H9 (cell line): ENCODE results near the gene A4GNT. TPM values are rescaled to one million over a fixed set of nuclear protein-coding genes. Genes with fewer than 3 reads are reported as not detected.

Experiments
- DNase-seq: peaks from one replicate; pipeline ENCODE4 v3.0.0-alpha.2; 2017
- H2AFZ ChIP-seq: one replicate; pipeline ENCODE4 v1.6.1; 2013; ENCODE audit warnings: mild to moderate bottlenecking, low read length, control low read depth, moderate library complexity
- H2AK5ac ChIP-seq: 2 replicates; pipeline ENCODE4 v1.6.1; 2013; ENCODE audit warnings: low read length, control low read depth, mixed read lengths; ENCODE audit not compliant: insufficient read length
- H2BK120ac ChIP-seq: one replicate; pipeline ENCODE4 v1.6.1; 2013; ENCODE audit warnings: low read depth, mild to moderate bottlenecking, low read length, control low read depth, inconsistent platforms; ENCODE audit not compliant: poor library complexity, severe bottlenecking
- H2BK12ac ChIP-seq: 2 replicates; pipeline ENCODE4 v1.6.1; 2013; ENCODE audit warnings: low read length, control low read depth, mixed read lengths, low read depth; ENCODE audit not compliant: insufficient read length
- H2BK15ac ChIP-seq: 2 replicates; pipeline ENCODE4 v1.6.1; 2013; ENCODE audit warnings: low read depth, low read length, control low read depth
- H2BK20ac ChIP-seq: one replicate; pipeline ENCODE4 v1.6.1; 2013; ENCODE audit warnings: low read depth, mild to moderate bottlenecking, low read length, control low read depth, inconsistent platforms; ENCODE audit not compliant: poor library complexity, severe bottlenecking
- H2BK5ac ChIP-seq: 2 replicates; pipeline ENCODE4 v1.6.1; 2013; ENCODE audit warnings: low read length, control low read depth, mixed read lengths; ENCODE audit not compliant: insufficient read length
- H3K14ac ChIP-seq: 2 replicates; pipeline ENCODE4 v1.6.1; 2013; ENCODE audit warnings: low read length, control low read depth; ENCODE audit not compliant: insufficient read depth
- H3K18ac ChIP-seq: 2 replicates; pipeline ENCODE4 v1.6.1; 2013; ENCODE audit warnings: low read depth, mild to moderate bottlenecking, mixed read lengths, low read length, control low read depth; ENCODE audit not compliant: insufficient read length
- H3K23ac ChIP-seq: 2 replicates; pipeline ENCODE4 v1.6.1; 2013; ENCODE audit warnings: low read length, control low read depth, mixed read lengths, low read depth; ENCODE audit not compliant: insufficient read length
- H3K23me2 ChIP-seq: 2 replicates; pipeline ENCODE4 v1.6.1; 2013; ENCODE audit warnings: low read depth, mild to moderate bottlenecking, mixed read lengths, low read length, control low read depth; ENCODE audit not compliant: insufficient read length, poor library complexity, severe bottlenecking
- H3K27ac ChIP-seq: 2 replicates; pipeline ENCODE4 v1.5.1; 2013; ENCODE audit warnings: low read length, control low read depth, mixed read lengths, low read depth; ENCODE audit not compliant: insufficient read length
- H3K27me3 ChIP-seq: 2 replicates; pipeline ENCODE4 v1.6.1; 2013; ENCODE audit warnings: low read length, control low read depth, inconsistent platforms; ENCODE audit not compliant: insufficient read depth
- H3K4ac ChIP-seq: 2 replicates; pipeline ENCODE4 v1.6.1; 2013; ENCODE audit warnings: low read depth, mild to moderate bottlenecking, control low read depth, inconsistent platforms, low read length, moderate library complexity
- H3K4me1 ChIP-seq: 2 replicates; pipeline ENCODE4 v1.6.1; 2013; ENCODE audit warnings: low read length, control low read depth, inconsistent platforms; ENCODE audit not compliant: insufficient read depth
- H3K4me2 ChIP-seq: 2 replicates; pipeline ENCODE4 v1.6.1; 2013; ENCODE audit warnings: low read length, control low read depth, mixed read lengths; ENCODE audit not compliant: insufficient read length, insufficient read depth
- H3K56ac ChIP-seq: 2 replicates; pipeline ENCODE4 v1.6.1; 2013; ENCODE audit warnings: low read depth, mild to moderate bottlenecking, mixed read lengths, low read length, control low read depth; ENCODE audit not compliant: insufficient read length
- H3K79me1 ChIP-seq: 2 replicates; pipeline ENCODE4 v1.6.1; 2013; ENCODE audit warnings: low read depth, mild to moderate bottlenecking, moderate library complexity, low read length, control low read depth, inconsistent platforms; ENCODE audit not compliant: insufficient read depth, poor library complexity, severe bottlenecking
- H3K79me2 ChIP-seq: 2 replicates; pipeline ENCODE4 v1.6.1; 2013; ENCODE audit warnings: low read length, control low read depth, inconsistent platforms; ENCODE audit not compliant: insufficient read depth
- H3K9ac ChIP-seq: 2 replicates; pipeline ENCODE4 v1.6.1; 2013; ENCODE audit warnings: low read length, control low read depth, mixed read lengths; ENCODE audit not compliant: insufficient read length; ENCODE audit errors: extremely low read depth
- H3K9me3 ChIP-seq: one replicate; pipeline ENCODE4 v1.6.1; 2013; ENCODE audit warnings: low read depth, low read length, inconsistent platforms; ENCODE audit not compliant: control insufficient read depth
- H3T11ph ChIP-seq: one replicate; pipeline ENCODE4 v1.6.1; 2013; ENCODE audit warnings: mild to moderate bottlenecking, low read length, control low read depth, inconsistent platforms
- H4K20me1 ChIP-seq: one replicate; pipeline ENCODE4 v1.6.1; 2013; ENCODE audit not compliant: control insufficient read depth, insufficient read length, insufficient read depth
- H4K5ac ChIP-seq: 2 replicates; pipeline ENCODE4 v1.6.1; 2013; ENCODE audit warnings: low read depth, mild to moderate bottlenecking, mixed read lengths, low read length, control low read depth; ENCODE audit not compliant: insufficient read length
- H4K8ac ChIP-seq: replicated peaks from 2 replicates; pipeline ENCODE4 v1.6.1; 2013; ENCODE audit warnings: low read length, control low read depth, mixed read lengths, low read depth; ENCODE audit not compliant: insufficient read length
- H4K91ac ChIP-seq: 2 replicates; pipeline ENCODE4 v1.6.1; 2013; ENCODE audit warnings: low read depth, mild to moderate bottlenecking, moderate library complexity, mixed read lengths, low read length, control low read depth; ENCODE audit not compliant: insufficient read length
- H3K27ac Mint-ChIP-seq, 3 experiments: 2 replicates in 2 of 3; 3 replicates in 1 of 3; pipeline ENCODE4 v1.8.0; 2020 to 2021; ENCODE audit warnings: mixed read lengths in 3 of 3, mild to moderate bottlenecking in 1 of 3, moderate library complexity in 1 of 3
- H3K27me3 Mint-ChIP-seq: 2 replicates; pipeline ENCODE4 v1.8.0; 2021; ENCODE audit warnings: low read depth, mild to moderate bottlenecking, moderate library complexity, mixed read lengths
- H3K36me3 Mint-ChIP-seq, 3 experiments: 2 replicates in 2 of 3; 3 replicates in 1 of 3; pipeline ENCODE4 v1.8.0; 2020 to 2021; ENCODE audit warnings: low read depth in 3 of 3, mixed read lengths in 3 of 3; ENCODE audit not compliant: insufficient read depth in 1 of 3
- H3K4me1 Mint-ChIP-seq, 2 experiments: 2 replicates each; pipeline ENCODE4 v1.8.0; 2020; ENCODE audit warnings: mixed read lengths in 2 of 2
- H3K4me3 Mint-ChIP-seq, 2 experiments: 2 replicates in 1 of 2; 3 replicates in 1 of 2; pipeline ENCODE4 v1.8.0; 2020 to 2021; ENCODE audit warnings: mild to moderate bottlenecking in 2 of 2, mixed read lengths in 2 of 2, moderate library complexity in 1 of 2
- H3K9me3 Mint-ChIP-seq, 2 experiments: 2 replicates in 1 of 2; 3 replicates in 1 of 2; pipeline ENCODE4 v1.8.0; 2020; ENCODE audit warnings: mild to moderate bottlenecking in 2 of 2, mixed read lengths in 2 of 2, moderate library complexity in 1 of 2
- CTCF ChIP-seq: fragments of 200-600 bp; sonication (generic); conservative IDR thresholded peaks from 3 replicates; pipeline ENCODE4 v1.8.0; 2021; ENCODE audit warnings: antibody characterized with exemption, mild to moderate bottlenecking
- whole genome bisulfite sequencing: extraction: QIAGEN DNeasy Blood & Tissue Kit; methylation state at CpG from one replicate; pipeline ENCODE4 v1.1.7; 2013; ENCODE audit warnings: missing lambda C conversion rate, low lambda C conversion rate, mixed read lengths; ENCODE audit not compliant: insufficient read length; ENCODE audit errors: extremely low coverage; 5-methylcytosine and 5-hydroxymethylcytosine counted together
- long read RNA-seq: library from polyadenylated mRNA; unstranded; transcript quantifications from one replicate; pipeline ENCODE4 v2.0.0, GENCODE V29; 2020
- total RNA-seq: library from RNA; stranded (reverse); gene quantifications from 2 replicates; pipeline ENCODE4 v1.2.1, GENCODE V29; 2021

A4GNT gene
- not detected in 2 replicates for total RNA-seq
- long read RNA-seq: 0 reads

- Mint-ChIP-seq H3K4me1 (no peaks in the 10 kb centered on the region), H3K9me3 (no peaks in the 10 kb centered on the region), H3K27ac (no peak within 1 kb of the TSS; a peak in 2 of 7 replicates), H3K4me3 (no peak within 1 kb of the TSS), H3K36me3 (no peaks in the 10 kb centered on the region), H3K27me3 (peaks cover 3% of the 10 kb centered on the region; the same call in 1 of the 2 replicates)
- Histone ChIP-seq H2AFZ (no peak within 1 kb of the TSS), H3K18ac (no peak within 1 kb of the TSS), H3T11ph (no peak within 1 kb of the TSS), H3K9ac (no peak within 1 kb of the TSS), H3K23ac (no peak within 1 kb of the TSS), H3K27me3 (no peaks in the 10 kb centered on the region), H4K91ac (no peak within 1 kb of the TSS), H3K79me1 (no peaks in the 10 kb centered on the region), H4K8ac (no peak within 1 kb of the TSS), H2BK20ac (no peak within 1 kb of the TSS), H2BK120ac (no peak within 1 kb of the TSS), H3K27ac (no peak within 1 kb of the TSS), H3K56ac (no peak within 1 kb of the TSS), H2BK15ac (no peak within 1 kb of the TSS), H3K23me2 (no peaks in the 10 kb centered on the region), H3K79me2 (no peaks in the 10 kb centered on the region), H3K9me3 (no peaks in the 10 kb centered on the region), H3K4me1 (no peaks in the 10 kb centered on the region), H3K4ac (no peak within 1 kb of the TSS), H2BK12ac (no peak within 1 kb of the TSS), H4K5ac (no peak within 1 kb of the TSS), H4K20me1 (no peaks in the 10 kb centered on the region), H3K4me2 (no peak within 1 kb of the TSS), H2AK5ac (no peak within 1 kb of the TSS), H3K14ac (no peak within 1 kb of the TSS), H2BK5ac (no peak within 1 kb of the TSS)
- WGBS: no CpG with 5 or more reads among the region's 1 CpG
- no peak for DNase-seq
- no peak for TF ChIP-seq CTCF
Measured at GRCh38 chr3:138132239-138132638, at the start of gene A4GNT. A4GNT (minus strand) TSS chr3:138132390; CDS start chr3:138131256, 1,134 bp downstream.
